NCI-H526 treated with DMSO at 0.1 percent for 48 hours (cell line): Measurements from ENCODE around the gene INVS.
"Not testable (repeated sequence)": the region's sequence is repeated elsewhere in the genome, so short reads cannot be mapped to it uniquely, and the experiment has no call there.

Experiments
- DNase-seq: peaks from one replicate; lab custom pipeline; 2025; lab: John Stamatoyannopoulos, UW

Gene INVS

GRCh38 chr9:100338736-100339135 lies 239.7 kb downstream of the INVS start:
- DNase-seq: not testable (repeated sequence)

- DNase-seq: no peak
These were observed 241.2 kb downstream of the INVS start for GRCh38 chr9:100340224-100340623.

- DNase-seq: no peak
These were observed 242.8 kb downstream of the INVS start for GRCh38 chr9:100341889-100342288.

DNA sequence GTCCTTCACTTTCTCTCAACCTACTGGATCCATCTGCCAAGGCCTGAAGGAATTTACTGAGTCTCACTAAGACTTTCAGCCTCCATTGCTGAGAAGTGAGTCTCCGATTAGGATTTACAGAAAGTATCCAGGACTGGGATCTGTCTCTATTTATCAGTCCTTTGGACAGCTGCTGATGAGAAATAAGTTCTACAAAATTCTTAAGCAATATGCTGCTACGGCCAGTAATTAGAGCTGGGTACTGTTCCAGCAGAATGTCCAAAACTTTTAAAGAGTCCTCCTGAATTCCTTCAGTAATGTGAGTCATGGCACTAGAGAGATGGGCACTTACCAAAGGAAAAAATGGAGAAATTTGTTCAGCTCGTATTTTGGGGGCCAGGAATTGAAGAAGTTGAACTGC lies 247.8 kb downstream of the INVS start:
- no peak for DNase-seq

DNA sequence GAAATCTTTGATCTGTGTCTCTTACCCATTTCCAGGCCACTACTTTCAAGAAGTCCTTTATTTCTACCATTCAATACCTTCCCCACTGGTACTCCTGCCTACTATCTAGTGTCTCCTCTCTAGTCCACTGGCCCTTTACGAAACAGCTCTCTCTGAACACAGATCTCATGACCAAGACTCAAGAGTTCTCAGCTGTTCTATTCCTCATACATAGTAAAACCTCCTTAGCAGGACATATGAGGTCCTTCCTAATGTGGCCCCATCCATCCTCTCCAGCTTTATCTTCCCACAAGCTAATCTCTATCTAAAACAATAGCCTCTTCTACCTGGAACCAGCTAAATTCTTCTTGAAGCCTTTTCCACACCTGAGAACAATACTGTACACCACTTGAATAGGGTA lies 251.1 kb downstream of the INVS start:
- no peak for DNase-seq
